ENCODE measurements around the gene DAZAP1. TPM values are rescaled to one million over a fixed set of nuclear protein-coding genes. Genes with fewer than 3 reads are reported as not detected.

The DAZAP1 gene
- total RNA-seq, 4 donors from 2014 or later, result 53.7 to 74.1 (median 63.4) TPM

GRCh38 chr19:1456121-1456900, 48.9 kb downstream of the DAZAP1 start:
- no peak overlapping the region for H3K4me3 ChIP-seq
- ATAC-seq, result no peak
- no peak for TF ChIP-seq POLR2A (IDR thresholded peaks at IDR 0.05)
- no peak for TF ChIP-seq CTCF (IDR thresholded peaks at IDR 0.05 in 4 of 5, conservative IDR thresholded peaks at IDR 0.05 in 1 of 5)

GRCh38 chr19:1457031-1457739, 49.8 kb downstream of the DAZAP1 start:
- H3K27ac ChIP-seq, result no peak overlapping the region
- TF ChIP-seq POLR2A (IDR thresholded peaks at IDR 0.05), result no peak
- no peak for TF ChIP-seq CTCF (IDR thresholded peaks at IDR 0.05 in 4 of 5, conservative IDR thresholded peaks at IDR 0.05 in 1 of 5)
- intact Hi-C loops (cut with DNase I; ENCODE audit: low total_unique reads) (no loop called here), in situ Hi-C loops (cut with MboI; ENCODE audit: low sequenced_read_pairs in 4 of 4) (no loop called here)
- H3K36me3 ChIP-seq, result no peaks in the 10 kb centered on the region
- DNase-seq (no peak), ATAC-seq (no peak)
- H3K4me1 ChIP-seq, result peaks cover 0 to 9% of the 10 kb centered on the region in 2 donors
- peaks cover 52 to 65% (median 53%) of the 10 kb centered on the region in 3 donors for H3K27me3 ChIP-seq
- no peaks in the 10 kb centered on the region for H3K9me3 ChIP-seq
- H3K4me3 ChIP-seq, result no peak overlapping the region

More at GRCh38 chr19:1456121-1456900, 48.9 kb downstream of the DAZAP1 start:
- Histone ChIP-seq H3K27me3 (peaks cover 61 to 74% (median 62%) of the 10 kb centered on the region in 3 donors), H3K27ac (no peak overlapping the region), H3K9me3 (no peaks in the 10 kb centered on the region), H3K4me1 (peaks cover 0 to 9% of the 10 kb centered on the region in 2 donors), H3K36me3 (no peaks in the 10 kb centered on the region)
- intact Hi-C loops (cut with DNase I; ENCODE audit: low total_unique reads), result no loop called here
- no peak for DNase-seq
- in situ Hi-C loops (cut with MboI; ENCODE audit: low sequenced_read_pairs in 4 of 4), result no loop called here

DNA sequence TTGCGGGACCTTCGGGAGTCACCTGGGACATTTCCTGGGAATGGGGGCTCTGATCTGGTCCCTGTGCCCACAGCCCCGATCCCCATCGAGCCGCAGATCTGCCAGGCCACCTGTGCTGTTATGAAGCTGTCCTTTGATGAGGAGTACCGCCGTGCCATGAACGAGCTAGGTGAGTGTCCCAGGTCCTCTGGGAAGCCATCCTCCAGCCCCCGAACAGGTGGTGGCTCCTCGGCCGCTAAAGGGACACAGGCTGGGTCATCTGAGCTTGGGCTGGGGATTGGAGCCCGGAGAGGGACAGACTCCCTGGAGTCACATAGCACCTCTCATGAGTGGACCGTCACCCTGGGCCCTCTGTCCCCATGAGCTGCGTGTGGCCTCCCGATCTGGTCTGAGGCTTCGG, 50.5 kb downstream of the DAZAP1 start:
- Histone ChIP-seq H3K4me1 (peaks cover 0 to 9% of the 10 kb centered on the region in 2 donors), H3K9me3 (no peaks in the 10 kb centered on the region), H3K27ac (no peak overlapping the region), H3K4me3 (no peak overlapping the region), H3K36me3 (no peaks in the 10 kb centered on the region), H3K27me3 (peaks cover 45 to 61% (median 46%) of the 10 kb centered on the region in 3 donors)
- in situ Hi-C loops (cut with MboI; ENCODE audit: low sequenced_read_pairs in 4 of 4) (no loop called here), intact Hi-C loops (cut with DNase I; ENCODE audit: low total_unique reads) (no loop called here)
- ATAC-seq (no peak), DNase-seq (no peak)
- TF ChIP-seq CTCF (IDR thresholded peaks at IDR 0.05 in 4 of 5, conservative IDR thresholded peaks at IDR 0.05 in 1 of 5) (no peak), POLR2A (IDR thresholded peaks at IDR 0.05) (no peak)

GRCh38 chr19:1459479-1459878, 52.1 kb downstream of the DAZAP1 start:
- Histone ChIP-seq H3K27me3 (peaks cover 33 to 53% (median 36%) of the 10 kb centered on the region in 3 donors), H3K36me3 (no peaks in the 10 kb centered on the region), H3K4me1 (no peaks in the 10 kb centered on the region), H3K27ac (no peak overlapping the region), H3K9me3 (no peaks in the 10 kb centered on the region), H3K4me3 (no peak overlapping the region)
- intact Hi-C loops (cut with DNase I; ENCODE audit: low total_unique reads) (no loop called here), in situ Hi-C loops (cut with MboI; ENCODE audit: low sequenced_read_pairs in 4 of 4) (no loop called here)
- DNase-seq, result no peak
- TF ChIP-seq CTCF (IDR thresholded peaks at IDR 0.05 in 4 of 5, conservative IDR thresholded peaks at IDR 0.05 in 1 of 5) (no peak), POLR2A (IDR thresholded peaks at IDR 0.05) (no peak)
- ATAC-seq, result no peak

Data from gastrocnemius medialis (tissue), 4 donors.